Neural progenitor cell (in vitro differentiated cells): ENCODE data around the gene MPP4.

Experiments
- EZH2 ChIP-seq: fragments of 200-600 bp; sonication (generic); IDR thresholded peaks from 2 replicates; pipeline ENCODE4 v1.6.1; 2017; ENCODE audit warnings: antibody characterized with exemption, mild to moderate bottlenecking, moderate library complexity
- TF ChIP-seq, protein P1 (sequence below): fragments of 200-600 bp; sonication (generic); IDR thresholded peaks from 2 replicates; pipeline ENCODE4 v1.5.1; 2017; ENCODE audit warnings: antibody characterized with exemption, mild to moderate bottlenecking

GRCh38 chr2:201678401-201678800 is 20.0 kb downstream of the MPP4 start:
- TF ChIP-seq EZH2, result no peak
- TF ChIP-seq, protein P1, sequence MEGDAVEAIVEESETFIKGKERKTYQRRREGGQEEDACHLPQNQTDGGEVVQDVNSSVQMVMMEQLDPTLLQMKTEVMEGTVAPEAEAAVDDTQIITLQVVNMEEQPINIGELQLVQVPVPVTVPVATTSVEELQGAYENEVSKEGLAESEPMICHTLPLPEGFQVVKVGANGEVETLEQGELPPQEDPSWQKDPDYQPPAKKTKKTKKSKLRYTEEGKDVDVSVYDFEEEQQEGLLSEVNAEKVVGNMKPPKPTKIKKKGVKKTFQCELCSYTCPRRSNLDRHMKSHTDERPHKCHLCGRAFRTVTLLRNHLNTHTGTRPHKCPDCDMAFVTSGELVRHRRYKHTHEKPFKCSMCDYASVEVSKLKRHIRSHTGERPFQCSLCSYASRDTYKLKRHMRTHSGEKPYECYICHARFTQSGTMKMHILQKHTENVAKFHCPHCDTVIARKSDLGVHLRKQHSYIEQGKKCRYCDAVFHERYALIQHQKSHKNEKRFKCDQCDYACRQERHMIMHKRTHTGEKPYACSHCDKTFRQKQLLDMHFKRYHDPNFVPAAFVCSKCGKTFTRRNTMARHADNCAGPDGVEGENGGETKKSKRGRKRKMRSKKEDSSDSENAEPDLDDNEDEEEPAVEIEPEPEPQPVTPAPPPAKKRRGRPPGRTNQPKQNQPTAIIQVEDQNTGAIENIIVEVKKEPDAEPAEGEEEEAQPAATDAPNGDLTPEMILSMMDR, result no peak
